ENCODE measurements around the gene HRH2.
"Not testable (repeated sequence)": the region's sequence is repeated elsewhere in the genome, so short reads cannot be mapped to it uniquely, and the experiment has no call there.

HRH2 gene

GRCh38 chr5:175715627-175716522, 58.0 kb downstream of the HRH2 start:
- no peak overlapping the region for H3K27ac ChIP-seq
- TF ChIP-seq, protein P1, sequence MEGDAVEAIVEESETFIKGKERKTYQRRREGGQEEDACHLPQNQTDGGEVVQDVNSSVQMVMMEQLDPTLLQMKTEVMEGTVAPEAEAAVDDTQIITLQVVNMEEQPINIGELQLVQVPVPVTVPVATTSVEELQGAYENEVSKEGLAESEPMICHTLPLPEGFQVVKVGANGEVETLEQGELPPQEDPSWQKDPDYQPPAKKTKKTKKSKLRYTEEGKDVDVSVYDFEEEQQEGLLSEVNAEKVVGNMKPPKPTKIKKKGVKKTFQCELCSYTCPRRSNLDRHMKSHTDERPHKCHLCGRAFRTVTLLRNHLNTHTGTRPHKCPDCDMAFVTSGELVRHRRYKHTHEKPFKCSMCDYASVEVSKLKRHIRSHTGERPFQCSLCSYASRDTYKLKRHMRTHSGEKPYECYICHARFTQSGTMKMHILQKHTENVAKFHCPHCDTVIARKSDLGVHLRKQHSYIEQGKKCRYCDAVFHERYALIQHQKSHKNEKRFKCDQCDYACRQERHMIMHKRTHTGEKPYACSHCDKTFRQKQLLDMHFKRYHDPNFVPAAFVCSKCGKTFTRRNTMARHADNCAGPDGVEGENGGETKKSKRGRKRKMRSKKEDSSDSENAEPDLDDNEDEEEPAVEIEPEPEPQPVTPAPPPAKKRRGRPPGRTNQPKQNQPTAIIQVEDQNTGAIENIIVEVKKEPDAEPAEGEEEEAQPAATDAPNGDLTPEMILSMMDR (conservative IDR thresholded peaks at IDR 0.05) = no peak

DNA sequence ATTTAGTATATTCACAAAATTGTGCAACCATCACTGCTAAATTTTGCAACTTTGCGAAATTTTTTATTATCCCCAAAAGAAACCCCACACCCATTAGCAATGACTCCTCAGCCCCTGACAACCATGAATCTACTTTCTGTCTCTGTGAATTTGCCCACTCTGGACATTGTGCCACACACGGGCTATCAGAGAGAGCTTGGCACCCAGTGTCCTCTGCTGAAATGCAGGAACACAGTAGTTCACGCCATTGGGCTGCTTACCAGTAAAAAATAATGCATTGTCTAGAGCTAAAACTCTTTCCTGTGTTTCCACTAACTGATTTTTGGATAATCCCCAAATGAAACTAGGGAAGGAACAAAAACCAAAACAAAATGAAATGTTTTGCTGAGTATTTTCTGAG, 60.0 kb downstream of the HRH2 start:
- TF ChIP-seq, protein P1 (conservative IDR thresholded peaks at IDR 0.05) = no peak
- H3K27ac ChIP-seq = no peak overlapping the region

GRCh38 chr5:175718401-175719108, 60.7 kb downstream of the HRH2 start:
- TF ChIP-seq, protein P1 (conservative IDR thresholded peaks at IDR 0.05) = peak; percentile 97
- H3K27ac ChIP-seq = no peak overlapping the region

GRCh38 chr5:175719109-175719432, 61.2 kb downstream of the HRH2 start:
- H3K27ac ChIP-seq = not testable (repeated sequence)

DNA sequence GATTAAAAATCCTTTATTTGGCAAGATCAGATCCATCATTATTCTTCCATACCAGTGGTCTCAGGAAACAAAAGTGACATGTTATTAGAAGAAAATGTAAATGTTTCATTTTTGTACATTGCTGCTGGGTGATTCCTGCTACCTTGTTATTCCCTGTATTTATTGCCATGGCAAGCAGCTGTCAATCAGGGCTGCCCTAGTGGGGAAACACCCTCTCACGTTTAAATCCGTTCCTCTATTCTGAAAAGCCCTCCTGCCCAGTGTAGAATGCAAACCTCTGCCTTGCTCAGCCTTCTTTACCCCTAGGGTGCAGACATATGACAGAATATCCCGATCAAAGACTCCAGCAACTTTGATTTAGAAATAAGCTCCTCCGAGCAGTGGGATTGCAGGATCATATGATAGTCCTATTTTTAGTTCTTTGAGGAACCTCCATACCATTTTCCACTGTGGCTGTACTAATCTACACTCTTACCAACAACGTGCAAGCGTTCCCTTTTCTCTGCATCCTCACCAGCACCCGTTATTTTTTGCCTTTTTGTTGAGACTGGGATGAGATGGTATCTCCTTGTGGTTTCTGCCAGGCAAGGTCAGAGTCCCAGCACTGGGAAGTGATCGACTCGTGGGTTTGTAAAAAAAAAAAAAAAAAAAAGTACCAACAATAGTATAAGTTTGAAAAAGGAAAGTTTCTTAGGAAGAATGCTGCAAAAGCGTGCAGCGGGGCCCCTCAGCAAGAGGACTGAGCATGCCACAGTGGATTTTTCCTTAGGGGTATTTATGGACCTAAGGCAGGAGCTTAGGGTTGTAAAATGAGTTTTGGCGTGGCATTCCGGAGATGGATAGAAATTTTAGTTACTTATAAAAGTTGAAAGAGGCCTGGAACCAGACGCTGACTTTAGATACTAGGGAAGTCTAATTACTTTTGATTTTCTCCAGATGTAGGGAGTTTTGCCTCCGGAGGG, 66.7 kb downstream of the HRH2 start:
- H3K27ac ChIP-seq = no peak overlapping the region
- TF ChIP-seq, protein P1 (conservative IDR thresholded peaks at IDR 0.05) = no peak

GRCh38 chr5:175728316-175728715, 70.4 kb downstream of the HRH2 start:
- TF ChIP-seq, protein P1 (conservative IDR thresholded peaks at IDR 0.05) = no peak
- no peak overlapping the region for H3K27ac ChIP-seq

DNA sequence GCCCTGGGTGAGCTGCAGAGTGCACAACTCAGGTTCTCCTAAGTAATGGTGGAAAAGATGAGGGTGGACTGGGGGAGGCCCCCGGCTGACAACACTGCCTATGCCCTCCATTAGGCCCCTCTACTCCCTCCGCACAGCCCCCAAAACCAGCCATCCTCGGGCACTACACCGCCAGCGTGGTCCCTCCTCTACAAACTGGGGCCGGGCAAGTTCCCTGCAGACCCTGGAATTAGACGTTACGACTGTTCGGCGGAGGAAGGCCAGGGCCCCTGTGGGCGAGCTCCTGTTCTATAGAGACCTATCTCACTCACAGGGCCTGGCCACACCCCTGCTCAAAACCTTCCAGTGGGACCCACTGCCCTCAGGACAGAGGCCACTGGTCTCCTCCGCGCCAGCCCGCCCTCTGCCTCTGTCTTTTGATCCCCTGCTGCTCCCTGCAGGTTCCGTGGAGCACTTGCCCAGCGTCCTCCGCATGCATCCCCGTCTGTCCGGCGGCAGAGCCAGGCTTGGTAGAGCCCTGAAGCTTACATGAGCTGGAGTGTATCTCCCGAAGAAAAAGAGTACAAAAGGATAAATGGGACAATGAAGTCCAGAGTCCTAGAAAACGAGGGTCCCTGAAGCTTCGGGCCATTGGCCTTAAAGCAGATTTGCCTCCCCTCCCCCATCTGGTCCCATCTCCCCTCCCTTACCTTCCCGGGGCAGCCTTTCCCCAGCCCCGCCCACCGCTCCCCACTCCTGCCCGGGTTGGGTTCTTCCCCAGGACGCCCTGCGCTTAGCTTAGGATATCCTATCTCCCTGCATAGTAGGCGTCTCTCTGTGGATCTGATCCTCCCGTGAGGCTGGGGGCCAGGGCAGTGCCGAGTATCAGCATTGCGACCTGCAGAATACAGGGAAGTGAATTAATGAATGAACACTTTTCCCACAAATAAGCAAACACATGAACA, 71.3 kb downstream of the HRH2 start:
- TF ChIP-seq, protein P1 (conservative IDR thresholded peaks at IDR 0.05) = no peak
- peak overlapping the region; percentile 29; the same call in 1 of the 2 replicates for H3K27ac ChIP-seq
